CD4-positive, alpha-beta T cell treated with Interleukin-4 for 1 hour (primary cell): ENCODE measurements around the gene C5orf46.
"Not testable (repeated sequence)": the region's sequence is repeated elsewhere in the genome, so short reads cannot be mapped to it uniquely, and the experiment has no call there.

Experiments used
- DNase-seq, 2 donors: peaks; one replicate each; pipeline ENCODE4 v3.0.0-alpha.2; 2020 to 2022

The C5orf46 gene

DNA sequence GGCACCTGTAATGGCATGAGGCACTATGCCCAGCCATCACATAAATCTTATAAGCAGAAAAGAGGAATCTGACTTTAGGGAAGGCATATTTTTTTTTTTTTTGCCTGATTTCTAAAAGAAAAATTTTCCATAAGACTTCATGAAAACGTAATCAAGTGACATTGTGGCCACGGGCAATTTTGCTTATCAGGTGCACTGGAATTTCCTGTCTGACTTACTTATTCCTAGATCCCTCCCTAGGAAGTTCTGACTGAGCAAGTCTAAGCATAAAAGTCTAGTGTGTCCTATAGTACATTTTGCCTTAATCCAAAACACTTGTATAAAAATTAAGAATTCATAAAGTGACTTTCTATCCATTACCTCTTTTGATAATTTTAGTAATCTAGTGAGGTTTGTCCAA, 12.5 kb downstream of the C5orf46 start:
- DNase-seq = no peak

DNA sequence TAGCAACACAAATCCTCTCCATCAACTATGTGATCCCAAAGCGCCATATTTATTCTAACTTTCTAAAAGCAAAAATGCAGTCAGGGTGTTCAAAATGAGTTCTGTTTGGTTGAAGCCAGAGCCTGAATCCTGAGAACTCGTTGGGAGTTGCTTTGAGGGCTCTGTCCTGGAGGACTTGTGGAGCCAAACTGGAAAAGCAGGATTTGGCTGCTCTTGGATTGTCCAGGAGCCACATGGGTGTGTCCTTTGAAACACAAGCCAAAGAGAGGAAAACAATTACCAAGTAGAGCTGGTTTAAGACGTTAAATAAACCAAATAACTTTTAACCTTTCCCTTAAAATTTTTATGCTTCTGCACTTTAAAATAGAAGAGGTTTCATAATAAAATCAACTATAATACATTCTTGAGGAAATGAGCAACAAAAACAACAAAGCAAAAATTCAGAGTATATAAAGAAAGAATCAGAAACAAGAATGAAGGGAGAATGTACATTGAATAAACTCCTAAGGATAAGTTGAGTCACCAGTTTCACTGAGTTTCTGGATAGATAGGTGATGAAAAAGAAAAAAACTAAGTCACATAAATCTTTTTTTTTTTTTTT, 13.5 kb downstream of the C5orf46 start:
- no peak for DNase-seq

DNA sequence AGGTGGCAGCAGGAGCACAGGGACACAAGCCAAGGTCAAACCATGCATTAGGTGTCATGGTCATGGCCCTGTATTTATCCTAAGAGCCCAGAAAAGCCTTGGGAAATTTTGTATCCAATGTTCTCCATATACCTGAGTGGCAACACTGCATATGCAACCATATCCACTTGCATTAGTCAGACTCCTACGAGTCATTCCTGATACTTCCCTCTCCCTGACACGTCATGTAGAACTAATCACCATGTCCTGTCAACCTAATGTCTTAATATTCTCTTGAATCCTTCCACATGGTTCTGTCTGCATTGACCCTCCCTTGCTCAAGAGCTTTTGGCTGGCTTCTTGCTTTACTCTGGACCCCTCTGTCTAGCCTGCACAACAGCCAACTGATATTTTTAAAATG, 18.4 kb downstream of the C5orf46 start:
- no peak for DNase-seq

GRCh38 chr5:147887026-147887627, 19.2 kb downstream of the C5orf46 start:
- no peak for DNase-seq

GRCh38 chr5:147882586-147883313, 23.6 kb downstream of the C5orf46 start:
- DNase-seq = no peak

DNA sequence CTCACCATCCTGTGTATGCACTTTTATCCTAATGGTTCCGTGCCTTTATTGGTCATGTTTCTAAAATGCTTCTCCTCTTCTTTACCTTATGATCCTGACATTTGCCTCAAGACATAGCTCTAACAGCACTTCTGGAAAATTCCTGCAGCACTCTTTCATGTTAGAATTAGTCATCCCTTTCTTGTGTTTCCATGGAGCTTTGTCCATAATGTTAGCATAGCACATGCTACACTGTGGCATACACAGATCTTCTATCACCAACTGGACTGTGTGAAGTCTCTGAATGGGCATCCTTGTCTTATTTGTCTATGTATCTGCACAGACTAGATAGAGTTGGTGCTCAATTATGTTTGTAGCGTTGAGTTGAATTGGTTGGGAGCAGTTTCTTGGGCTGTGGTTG, 25.9 kb downstream of the C5orf46 start:
- DNase-seq = no peak

DNA sequence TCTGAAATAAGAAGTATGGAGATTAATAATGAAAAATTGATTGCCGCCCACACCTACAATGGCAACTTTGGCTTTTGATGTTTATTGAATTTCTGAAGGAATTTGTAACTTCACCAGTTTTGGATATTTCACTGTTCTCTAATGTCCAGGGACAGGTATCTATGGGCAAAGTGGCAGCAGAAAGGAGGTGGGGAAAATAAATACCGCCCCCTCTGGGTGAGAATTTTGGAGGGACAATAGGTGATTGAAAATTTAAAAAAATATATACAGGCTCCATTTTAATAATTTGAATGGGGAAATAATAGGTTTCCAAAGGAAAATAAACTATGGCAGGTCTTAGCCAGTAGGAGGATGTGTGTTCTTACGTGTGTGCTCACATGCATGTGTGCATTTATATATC, 26.6 kb downstream of the C5orf46 start:
- DNase-seq = no peak

DNA sequence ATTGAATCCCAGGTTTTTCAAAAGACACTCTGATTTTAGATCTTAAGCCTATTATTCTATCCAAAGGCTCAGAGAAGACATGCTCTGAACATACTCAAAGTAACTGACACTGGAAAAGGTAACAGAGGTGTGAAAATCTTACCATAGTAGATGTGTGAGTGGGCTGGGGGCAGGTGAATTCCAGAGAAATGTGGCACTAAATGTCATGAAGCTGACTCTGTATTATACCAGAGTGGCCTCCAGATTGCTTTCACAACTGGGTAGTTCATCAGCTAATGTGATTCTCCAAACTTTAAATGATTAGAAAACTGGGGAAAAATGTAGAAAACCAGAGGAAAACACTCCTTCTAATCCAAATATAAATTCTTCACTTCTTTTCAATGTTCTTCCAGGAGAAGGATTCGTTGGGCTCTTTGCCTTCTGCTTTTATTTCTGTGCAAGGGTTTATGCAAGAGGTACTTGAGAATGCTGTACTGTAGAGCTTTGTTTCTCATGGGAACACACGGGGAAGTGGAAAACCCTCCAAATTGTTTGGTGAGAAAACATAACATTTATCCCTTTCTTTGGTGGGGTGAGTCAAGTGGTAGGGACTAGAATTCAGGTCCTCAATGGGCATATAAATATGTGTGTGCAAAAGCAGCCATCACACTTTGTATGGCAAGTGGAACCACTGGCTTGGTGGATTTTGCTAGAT, 28.1 kb downstream of the C5orf46 start, which contains the start of gene SCGB3A2:
Gene SCGB3A2, plus strand, starts transcription at position 646 of the 694 bp plus-strand sequence. CDS start 93 bp downstream, outside the sequence.
- no peak for DNase-seq

- DNase-seq = no peak
Observed at GRCh38 chr5:147876626-147877025, 29.7 kb downstream of the C5orf46 start.

DNA sequence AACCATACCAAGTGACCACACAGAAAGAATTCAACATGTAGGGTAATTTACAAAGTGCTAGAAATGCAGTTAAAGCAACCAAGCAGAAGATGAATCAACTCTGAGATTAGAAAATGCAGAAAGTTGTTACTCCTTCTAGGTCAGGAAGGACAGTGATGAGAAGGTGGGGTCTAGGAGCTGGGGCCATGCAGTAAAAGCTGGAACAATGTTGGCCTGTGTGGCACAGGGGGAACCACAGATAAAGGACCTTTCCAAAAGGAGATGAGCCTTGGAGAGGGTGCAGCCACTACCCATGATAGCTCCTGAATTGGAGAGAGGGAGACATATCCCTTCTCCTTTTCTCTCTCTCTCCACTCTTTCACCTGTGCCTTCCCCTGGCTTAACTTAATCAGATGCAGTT, 30.2 kb downstream of the C5orf46 start:
- DNase-seq = no peak

GRCh38 chr5:147874910-147875367, 31.4 kb downstream of the C5orf46 start:
- DNase-seq = no peak

DNA sequence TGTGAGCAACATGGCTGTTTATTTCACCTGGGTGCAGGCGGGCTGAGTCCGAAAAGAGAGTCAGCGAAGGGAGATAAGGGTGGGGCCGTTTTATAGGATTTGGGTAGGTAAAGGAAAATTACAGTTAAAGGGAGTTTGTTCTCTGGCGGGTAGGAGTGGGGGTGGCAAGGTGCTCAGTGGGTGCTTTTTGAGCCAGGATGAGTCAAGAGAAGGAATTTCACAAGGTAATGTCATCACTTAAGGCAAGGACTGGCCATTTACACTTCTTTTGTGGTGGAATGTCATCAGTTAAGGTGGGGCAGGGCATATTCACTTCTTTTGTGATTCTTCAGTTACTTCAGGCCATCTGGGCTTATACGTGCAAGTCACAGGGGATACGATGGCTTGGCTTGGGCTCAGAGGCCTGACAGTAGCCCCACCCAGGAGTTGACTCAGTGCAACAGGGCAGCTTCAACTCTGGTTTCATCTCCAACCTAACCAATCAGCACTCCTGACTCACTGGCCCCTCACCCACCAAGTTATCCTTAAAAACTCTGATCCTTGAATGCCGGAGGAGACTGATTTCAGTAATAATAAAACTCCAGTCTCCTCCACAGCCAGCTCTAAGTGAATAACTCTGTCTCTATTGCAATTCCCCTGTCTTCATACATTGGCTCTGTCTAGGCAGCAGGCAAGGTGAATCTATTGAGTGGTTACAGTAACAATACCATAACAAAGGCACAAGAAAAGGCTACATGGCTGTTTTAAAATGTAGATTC, 32.0 kb downstream of the C5orf46 start:
- not testable (repeated sequence) for DNase-seq

DNA sequence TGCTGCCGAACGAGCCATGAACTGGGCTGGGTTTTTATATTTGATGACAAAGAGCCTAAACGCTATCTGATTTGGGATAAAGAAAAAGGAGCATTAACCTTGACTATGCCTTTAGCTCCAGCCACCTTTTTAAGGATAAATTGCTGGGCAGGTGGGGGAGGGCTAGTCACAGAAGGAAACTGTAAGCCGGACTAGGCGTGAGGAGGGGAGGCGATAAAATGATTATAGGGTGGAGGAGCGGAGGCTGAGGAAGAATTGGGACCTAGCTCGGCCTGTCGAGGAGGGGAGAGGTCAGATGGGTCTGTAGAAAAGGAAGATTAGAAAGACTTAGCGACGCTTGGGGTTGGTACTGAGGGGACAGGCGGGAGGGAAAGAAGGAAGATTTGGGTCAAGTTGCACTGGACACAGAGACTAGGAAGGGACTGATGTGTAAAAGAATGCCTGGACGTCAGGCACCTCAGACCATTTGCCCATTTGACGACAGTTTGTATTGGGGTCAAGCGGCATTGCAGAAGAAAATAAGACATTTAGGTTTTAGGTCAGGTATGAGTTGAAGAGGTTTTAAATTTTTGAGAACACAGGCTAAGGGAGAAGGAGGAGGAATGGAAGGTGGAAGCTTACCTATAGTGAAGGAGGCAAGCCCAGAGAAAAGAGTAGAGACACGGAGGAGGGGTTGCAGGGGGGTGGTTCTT, 33.4 kb downstream of the C5orf46 start:
- DNase-seq = not testable (repeated sequence)

GRCh38 chr5:147871980-147872549, 34.3 kb downstream of the C5orf46 start:
- DNase-seq = not testable (repeated sequence)

- DNase-seq = not testable (repeated sequence)
Observed at GRCh38 chr5:147869892-147870291, 36.4 kb downstream of the C5orf46 start.

DNA sequence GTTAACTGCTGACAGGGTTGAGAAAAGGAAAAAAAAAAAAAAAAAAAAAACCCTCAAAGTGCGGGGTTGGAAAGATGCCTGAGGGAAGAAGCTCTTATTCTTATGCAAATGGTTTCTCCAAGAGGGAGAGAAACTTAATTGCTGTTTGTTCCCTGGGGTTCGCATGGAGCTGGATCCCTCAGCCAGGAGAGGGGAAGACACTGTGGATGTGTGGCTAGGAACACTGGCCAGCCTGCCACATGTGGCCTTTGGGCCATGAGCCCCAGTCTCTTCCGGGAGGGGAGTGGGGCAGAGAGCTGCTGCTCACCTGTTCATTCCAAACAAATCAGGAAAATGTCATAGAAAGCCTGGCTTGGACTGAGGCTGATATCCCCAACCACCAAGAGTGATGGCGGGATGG, 37.2 kb downstream of the C5orf46 start:
- no peak for DNase-seq

GRCh38 chr5:147863454-147864158, 42.7 kb downstream of the C5orf46 start:
- no peak for DNase-seq

GRCh38 chr5:147860641-147861025, 45.7 kb downstream of the C5orf46 start:
- no peak for DNase-seq

DNA sequence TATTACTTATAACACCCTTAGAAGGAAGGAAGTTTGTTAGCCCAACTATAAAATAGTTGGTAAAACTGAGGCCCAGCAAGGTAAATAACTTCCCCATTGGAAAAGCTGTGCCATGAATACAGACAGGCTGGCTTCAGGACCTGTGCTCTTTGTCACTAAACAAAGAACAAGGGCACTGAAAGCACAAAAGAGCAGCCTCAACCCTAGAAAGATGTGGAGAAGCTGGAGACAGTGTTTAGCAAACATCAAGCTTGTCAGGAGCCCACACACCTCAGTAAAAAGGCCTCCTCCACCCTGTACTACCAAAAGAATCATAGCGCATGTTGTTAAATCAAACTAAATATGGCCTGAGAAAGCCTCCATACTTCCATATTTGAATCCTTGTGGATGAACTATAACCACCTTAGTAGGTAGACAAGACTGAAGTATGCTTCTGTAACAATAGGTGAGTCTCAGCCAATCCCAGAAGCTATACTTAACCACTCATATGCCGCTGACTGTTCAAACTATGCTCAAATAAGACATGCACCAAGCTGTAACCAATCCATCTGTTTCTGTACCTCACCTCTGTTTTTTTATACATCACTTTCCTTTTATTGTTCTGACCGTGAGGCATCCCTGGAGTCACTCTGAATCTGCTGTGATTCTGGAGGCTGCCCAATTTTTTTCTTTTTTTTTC, 46.2 kb downstream of the C5orf46 start:
- DNase-seq = no peak

DNA sequence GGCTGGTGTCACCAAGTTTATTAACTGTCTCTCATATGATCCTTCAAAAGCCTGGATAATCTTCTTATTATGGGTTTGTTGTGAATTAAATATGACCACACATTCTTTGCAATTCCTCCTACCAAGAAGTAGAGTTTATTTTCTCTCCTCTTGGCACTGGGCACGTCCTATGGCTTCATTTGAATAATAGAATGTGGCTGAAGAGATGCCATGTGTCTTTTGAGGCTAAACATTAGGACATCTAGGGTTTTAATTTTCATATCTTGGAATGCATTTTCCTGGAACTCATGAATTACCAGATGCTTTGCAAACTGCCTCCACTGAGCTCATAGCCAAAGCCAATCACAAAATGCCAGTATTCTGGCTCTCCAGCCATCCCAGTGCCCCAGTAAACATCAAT, 47.8 kb downstream of the C5orf46 start:
- no peak for DNase-seq
